GM19463 (cell line): Measurements from ENCODE around the gene WASF3.
"Not testable (repeated sequence)": the region's sequence is repeated elsewhere in the genome, so short reads cannot be mapped to it uniquely, and the experiment has no call there.

Experiments
- ATAC-seq: cut with Tn5 transposase; IDR thresholded peaks from one replicate; pipeline ENCODE4 v1.9.1; 2021; ENCODE audit warnings: mild to moderate bottlenecking, moderate library complexity; ENCODE audit not compliant: unreplicated experiment

WASF3 gene

GRCh38 chr13:26626271-26626670 lies 68.8 kb downstream of the WASF3 start:
- ATAC-seq: no peak

- ATAC-seq: no peak
These were observed 71.2 kb downstream of the WASF3 start for GRCh38 chr13:26628706-26629105.

- no peak for ATAC-seq
These were observed 71.9 kb downstream of the WASF3 start for GRCh38 chr13:26629260-26629825.

GRCh38 chr13:26635634-26636033 lies 78.2 kb downstream of the WASF3 start:
- ATAC-seq: not testable (repeated sequence)

GRCh38 chr13:26636073-26636472 lies 78.6 kb downstream of the WASF3 start:
- not testable (repeated sequence) for ATAC-seq

GRCh38 chr13:26646603-26647002 lies 89.1 kb downstream of the WASF3 start:
- ATAC-seq: no peak

GRCh38 chr13:26651234-26651633 lies 93.8 kb downstream of the WASF3 start:
- ATAC-seq: no peak

- ATAC-seq: no peak
These were observed 95.8 kb downstream of the WASF3 start for GRCh38 chr13:26653310-26653709.

GRCh38 chr13:26653842-26654241 lies 96.4 kb downstream of the WASF3 start:
- ATAC-seq: no peak

GRCh38 chr13:26656919-26657318 lies 99.4 kb downstream of the WASF3 start:
- no peak for ATAC-seq

- ATAC-seq: no peak
These were observed 101.2 kb downstream of the WASF3 start for GRCh38 chr13:26658448-26659385.

- ATAC-seq: no peak
These were observed 102.7 kb downstream of the WASF3 start for GRCh38 chr13:26660185-26660584.

- ATAC-seq: no peak
These were observed 103.3 kb downstream of the WASF3 start for GRCh38 chr13:26660766-26661165.

GRCh38 chr13:26663791-26664190 lies 106.3 kb downstream of the WASF3 start:
- ATAC-seq: no peak

- ATAC-seq: no peak
These were observed 106.8 kb downstream of the WASF3 start for GRCh38 chr13:26664286-26664685.

GRCh38 chr13:26664876-26665275 lies 107.4 kb downstream of the WASF3 start:
- no peak for ATAC-seq

- no peak for ATAC-seq
These were observed 111.1 kb downstream of the WASF3 start for GRCh38 chr13:26668357-26669146.

GRCh38 chr13:26673890-26674289 lies 116.4 kb downstream of the WASF3 start:
- ATAC-seq: no peak

- ATAC-seq: no peak
These were observed 119.7 kb downstream of the WASF3 start for GRCh38 chr13:26677156-26677555.

GRCh38 chr13:26678330-26678729 lies 120.8 kb downstream of the WASF3 start:
- ATAC-seq: no peak

- no peak for ATAC-seq
These were observed 121.3 kb downstream of the WASF3 start for GRCh38 chr13:26678796-26679195.
